IMR-90 (cell line): ENCODE data around the gene CIDEC.

Experiments
- CTCF ChIP-seq: conservative IDR thresholded peaks from 2 replicates; pipeline ENCODE4 v1.5.1; 2012; ENCODE audit warnings: mild to moderate bottlenecking, low read depth, low read length, improper control_type of control experiment
- ELK1 ChIP-seq: fragments of 150-350 bp; IDR thresholded peaks from 2 replicates; pipeline ENCODE4 v1.6.1; 2016; ENCODE audit warnings: low read depth, mild to moderate bottlenecking, low read length, moderate library complexity, borderline replicate concordance
- FOS ChIP-seq: fragments of 150-350 bp; IDR thresholded peaks from 2 replicates; pipeline ENCODE4 v1.6.1; 2016; ENCODE audit warnings: low read depth, low read length
- MAFK ChIP-seq: IDR thresholded peaks from 2 replicates; pipeline ENCODE4 v1.6.1; 2012; ENCODE audit warnings: low read depth, low read length, improper control_type of control experiment
- MAZ ChIP-seq: IDR thresholded peaks from 2 replicates; pipeline ENCODE4 v1.6.1; 2012; ENCODE audit warnings: low read depth, mild to moderate bottlenecking, low read length, improper control_type of control experiment, moderate library complexity, borderline replicate concordance
- POLR2A ChIP-seq: IDR thresholded peaks from 2 replicates; pipeline ENCODE4 v1.6.1; 2012; ENCODE audit warnings: mild to moderate bottlenecking, low read depth, low read length
- RAD21 ChIP-seq: IDR thresholded peaks from 2 replicates; pipeline ENCODE4 v1.6.1; 2012; ENCODE audit warnings: low read length, improper control_type of control experiment
- RFX5 ChIP-seq: IDR thresholded peaks from 2 replicates; pipeline ENCODE4 v1.8.0; 2012; ENCODE audit warnings: low read depth, mild to moderate bottlenecking, low read length, moderate library complexity
- USF2 ChIP-seq: fragments of 150-350 bp; IDR thresholded peaks from 2 replicates; pipeline ENCODE4 v1.6.1; 2017; ENCODE audit warnings: mild to moderate bottlenecking, antibody characterized with exemption, low read length, low read depth

- no peak for TF ChIP-seq CTCF
- no peak for TF ChIP-seq POLR2A
- TF ChIP-seq MAZ: no peak
- no peak for TF ChIP-seq MAFK
- no peak for TF ChIP-seq USF2
- TF ChIP-seq RAD21: no peak
- no peak for TF ChIP-seq FOS
- TF ChIP-seq ELK1: no peak
- TF ChIP-seq RFX5: no peak
These were observed 1.4 kb upstream of the CIDEC start for GRCh38 chr3:9881441-9881840.
